HG02588 (cell line): ENCODE measurements around the gene BCLAF1.

Source experiments
- ATAC-seq: cut with Tn5 transposase; IDR thresholded peaks from one replicate; pipeline ENCODE4 v1.9.1; 2021; ENCODE audit warnings: mild to moderate bottlenecking, moderate library complexity; ENCODE audit not compliant: unreplicated experiment

BCLAF1 gene

GRCh38 chr6:136289579-136290409 lies at the start of gene BCLAF1:
BCLAF1 (minus strand) TSS chr6:136289846; CDS start chr6:136279866, 9,980 bp downstream.
- ATAC-seq: peak; percentile 93

GRCh38 chr6:136338486-136338885 lies 48.8 kb upstream of the BCLAF1 start:
- no peak for ATAC-seq

- ATAC-seq: no peak
These were observed 48.0 kb upstream of the BCLAF1 start for GRCh38 chr6:136337606-136338005.

- ATAC-seq: no peak
These were observed 47.5 kb upstream of the BCLAF1 start for GRCh38 chr6:136337121-136337520.

- ATAC-seq: no peak
These were observed 46.2 kb upstream of the BCLAF1 start for GRCh38 chr6:136335736-136336363.

GRCh38 chr6:136334853-136335252 lies 45.2 kb upstream of the BCLAF1 start:
- ATAC-seq: no peak

GRCh38 chr6:136334465-136334846 lies 44.8 kb upstream of the BCLAF1 start:
- no peak for ATAC-seq

- no peak for ATAC-seq
These were observed 44.3 kb upstream of the BCLAF1 start for GRCh38 chr6:136333824-136334464.

- ATAC-seq: no peak
These were observed 41.8 kb upstream of the BCLAF1 start for GRCh38 chr6:136331461-136331860.

- ATAC-seq: no peak
These were observed 41.0 kb upstream of the BCLAF1 start for GRCh38 chr6:136330634-136331033.

- ATAC-seq: no peak
These were observed 36.5 kb upstream of the BCLAF1 start for GRCh38 chr6:136326038-136326553.

GRCh38 chr6:136324686-136325380 lies 35.2 kb upstream of the BCLAF1 start:
- ATAC-seq: no peak

GRCh38 chr6:136323431-136324112 lies 33.9 kb upstream of the BCLAF1 start:
- no peak for ATAC-seq

GRCh38 chr6:136319732-136320131 lies 30.1 kb upstream of the BCLAF1 start:
- no peak for ATAC-seq

GRCh38 chr6:136318676-136319075 lies 29.0 kb upstream of the BCLAF1 start:
- no peak for ATAC-seq

GRCh38 chr6:136317971-136318370 lies 28.3 kb upstream of the BCLAF1 start:
- ATAC-seq: no peak

- peak; percentile 70 for ATAC-seq
These were observed 27.5 kb upstream of the BCLAF1 start for GRCh38 chr6:136317021-136317694.

GRCh38 chr6:136315594-136315993 lies 25.9 kb upstream of the BCLAF1 start:
- ATAC-seq: no peak

GRCh38 chr6:136312975-136313374 lies 23.3 kb upstream of the BCLAF1 start:
- ATAC-seq: no peak

- no peak for ATAC-seq
These were observed 20.2 kb upstream of the BCLAF1 start for GRCh38 chr6:136309729-136310311.
